Measurements from ENCODE around the gene LENG8. TPM values are rescaled to one million over a fixed set of nuclear protein-coding genes. Genes with fewer than 3 reads are reported as not detected.
A peak's percentile ranks its signal among the peaks of the same experiment; 100 is the strongest.

The LENG8 gene
- total and polyA plus RNA-seq, 10 of the 15 experiments (the other 5 are each of a cell fraction or from before 2014, with no cell fraction given), result 2.3 to 145 (median 34.4) TPM

DNA sequence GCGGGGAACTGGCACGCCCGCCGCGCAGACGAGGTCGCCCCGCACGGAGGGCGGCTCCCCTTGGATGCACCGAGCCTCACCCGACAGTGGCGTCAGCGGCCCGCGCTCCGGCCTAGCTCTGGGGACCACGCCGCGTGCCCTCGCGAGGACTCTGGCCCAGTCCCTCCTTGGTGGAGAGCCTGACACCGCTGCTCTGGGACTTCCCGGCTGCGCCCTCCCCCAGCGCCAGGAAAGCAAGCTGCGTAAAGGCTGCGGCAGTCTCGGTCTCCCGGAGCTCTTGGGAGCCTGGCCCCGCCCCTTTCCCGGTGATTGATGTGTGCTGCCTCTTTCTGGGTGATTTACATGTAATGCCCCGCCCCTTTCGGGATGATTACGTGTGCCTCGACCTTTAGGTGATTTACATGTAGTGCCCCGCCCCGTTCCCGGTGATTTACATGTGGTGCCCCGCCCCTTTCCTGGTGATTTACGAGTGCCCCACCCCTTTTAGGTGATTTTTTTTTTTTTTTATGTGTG lies 14.6 kb downstream of the LENG8 start, which contains the start of gene LENG9:
Gene LENG9 (minus strand): TSS at position 248 of the 513 bp plus-strand sequence. CDS start 252 bp downstream, outside the sequence.
- Histone ChIP-seq H3K4me3 (peak within 1 kb of the TSS; percentile 76), H3K4me2 (ENCODE audit: control insufficient read depth, insufficient read depth) (peak within 1 kb of the TSS; percentile 96), H4K20me1 (ENCODE audit: control insufficient read depth, insufficient read depth) (no peaks in the 10 kb centered on the region), H3K9ac (ENCODE audit: control insufficient read depth, insufficient read depth, low read length) (peak within 1 kb of the TSS; percentile 80), H3K36me3 (ENCODE audit: control insufficient read depth in 2 of 2, insufficient read depth in 2 of 2, low read length in 1 of 2) (peaks cover 10 to 25% of the 10 kb centered on the region in 2 experiments), H3K9me3 (replicated peaks; ENCODE audit: control insufficient read depth, insufficient read depth, low read length) (no peaks in the 10 kb centered on the region), H3K4me1 (ENCODE audit: control insufficient read depth, insufficient read depth, low read length) (peaks cover 12% of the 10 kb centered on the region), H3K27ac (ENCODE audit: control insufficient read depth, insufficient read depth) (peak within 1 kb of the TSS; percentile 81), H3K27me3 (replicated peaks in 1 of 2; ENCODE audit: control insufficient read depth in 2 of 2, insufficient read depth in 2 of 2, low read length in 1 of 2) (no peaks in the 10 kb centered on the region), H2AFZ (ENCODE audit: control insufficient read depth, low read depth, low read length) (peak within 1 kb of the TSS; percentile 93), H3K79me2 (ENCODE audit: control insufficient read depth, insufficient read depth, low read length) (peaks cover 14% of the 10 kb centered on the region)
- ChIA-PET RAD21 (ENCODE audit: unreplicated experiment) (interaction anchor here (1.0 to 1.2 kb wide), 4 partner anchors 10 to 74 kb away, joined by 3 to 12 read pairs (median 4); partner anchors contain the start of genes CDC42EP5 and LENG8), CTCF (interaction anchor here (1.0 to 1.5 kb wide), 6 partner anchors 12 to 274 kb away, joined by 3 to 5 read pairs (median 4); partner anchors contain the start of genes LENG8 and MBOAT7), POLR2A (interaction anchor here (0.7 to 1.6 kb wide), 5 partner anchors 15 to 327 kb away, joined by 3 to 16 read pairs (median 5); partner anchors contain the start of genes CNOT3, LENG8 and MBOAT7), SMC1A (ENCODE audit: uncharacterized antibody, unreplicated experiment) (interaction anchor here (1.0 kb wide), 2 partner anchors 15 to 73 kb away, joined by 4 to 5 read pairs; partner anchors contain the start of gene LENG8)
- no peak for DNase-seq (ENCODE audit: low read depth, low spot score)
- in situ Hi-C loops (cut with MboI) (loop anchor here (10.0 kb wide), 1 partner anchor 1191 kb away; the partner anchor contains the start of gene U2AF2), intact Hi-C loops (cut with micrococcal nuclease; ENCODE audit: unreplicated experiment) (loop anchor here (1.0 kb wide), 2 partner anchors 14 to 154 kb away; partner anchors contain the start of gene LENG8)
- no TSS peak for BruUV-seq (replicated peaks)
- whole genome bisulfite sequencing (ENCODE audit: insufficient coverage, insufficient replicate concordance, low lambda C conversion rate, missing lambda C conversion rate), result under 1% methylated on average over 39 of the region's 41 CpGs
- ATAC-seq, result peak; percentile 66
- no peak for FAIRE-seq
- TF ChIP-seq BMI1 (IDR thresholded peaks at IDR 0.05; ENCODE audit: borderline replicate concordance), result no peak
- TF ChIP-seq ATF7 (IDR thresholded peaks at IDR 0.05; ENCODE audit: low read depth), result peak; percentile 75
- no peak for TF ChIP-seq NR2C1 (IDR thresholded peaks at IDR 0.05)
- TF ChIP-seq POLR2AphosphoS5 (IDR thresholded peaks at IDR 0.05; ENCODE audit: low read length), result peak; percentile 70; the same call in 1 of the 2 replicates
- TF ChIP-seq PML (IDR thresholded peaks at IDR 0.05; ENCODE audit: low read length), result 0 out of 2 replicates have a peak, but pooled peaks have one; percentile 22
- no peak for TF ChIP-seq YBX1 (IDR thresholded peaks at IDR 0.05)
- TF ChIP-seq KDM1A (IDR thresholded peaks at IDR 0.05; ENCODE audit: borderline replicate concordance), result no peak
- TF ChIP-seq NFXL1 (IDR thresholded peaks at IDR 0.05; ENCODE audit: borderline replicate concordance), result no peak
- no peak for TF ChIP-seq NFYB (IDR thresholded peaks at IDR 0.05; ENCODE audit: insufficient read depth, low read depth, low read length)
- no peak for TF ChIP-seq GABPA (IDR thresholded peaks at IDR 0.05; ENCODE audit: low read depth)
- TF ChIP-seq TAF1 (IDR thresholded peaks at IDR 0.05; ENCODE audit: borderline replicate concordance, low read depth, low read length), result 0 out of 2 replicates have a peak, but pooled peaks have one; percentile 27
- TF ChIP-seq ZNF207 (IDR thresholded peaks at IDR 0.05; ENCODE audit: borderline replicate concordance), result peak; percentile 81; the same call in 1 of the 2 replicates
- peak; percentile 90 for TF ChIP-seq IKZF1 (conservative IDR thresholded peaks at IDR 0.05)
- TF ChIP-seq BHLHE40 (IDR thresholded peaks at IDR 0.05; ENCODE audit: borderline replicate concordance in 1 of 2, low read depth in 2 of 2, low read length in 1 of 2), result peak in 1 of 2 experiments; percentile 72; a peak in 2 of 4 replicates
- TF ChIP-seq, protein P1, sequence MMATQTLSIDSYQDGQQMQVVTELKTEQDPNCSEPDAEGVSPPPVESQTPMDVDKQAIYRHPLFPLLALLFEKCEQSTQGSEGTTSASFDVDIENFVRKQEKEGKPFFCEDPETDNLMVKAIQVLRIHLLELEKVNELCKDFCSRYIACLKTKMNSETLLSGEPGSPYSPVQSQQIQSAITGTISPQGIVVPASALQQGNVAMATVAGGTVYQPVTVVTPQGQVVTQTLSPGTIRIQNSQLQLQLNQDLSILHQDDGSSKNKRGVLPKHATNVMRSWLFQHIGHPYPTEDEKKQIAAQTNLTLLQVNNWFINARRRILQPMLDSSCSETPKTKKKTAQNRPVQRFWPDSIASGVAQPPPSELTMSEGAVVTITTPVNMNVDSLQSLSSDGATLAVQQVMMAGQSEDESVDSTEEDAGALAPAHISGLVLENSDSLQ (IDR thresholded peaks at IDR 0.05), result peak; percentile 96
- no peak for TF ChIP-seq CHD1 (IDR thresholded peaks at IDR 0.05; ENCODE audit: low read depth, low read length)
- peak; percentile 32 for TF ChIP-seq BACH1 (IDR thresholded peaks at IDR 0.05; ENCODE audit: borderline replicate concordance)
- peak; percentile 35; the same call in 1 of the 2 replicates for TF ChIP-seq NR2F1 (conservative IDR thresholded peaks at IDR 0.05)
- TF ChIP-seq ZNF687 (IDR thresholded peaks at IDR 0.05), result peak; percentile 93
- peak; percentile 28; the same call in 1 of the 2 replicates for TF ChIP-seq LARP7 (IDR thresholded peaks at IDR 0.05)
- 0 out of 2 replicates have a peak, but pooled peaks have one; percentile 21 for TF ChIP-seq SMAD5 (IDR thresholded peaks at IDR 0.05; ENCODE audit: low read depth)

Measured in GM12878 (cell line).